Neural cell (in vitro differentiated cells): ENCODE results near the gene EHD1. TPM values are rescaled to one million over a fixed set of nuclear protein-coding genes. Genes with fewer than 3 reads are reported as not detected.

Source experiments
- H2AFZ ChIP-seq: fragments of 200-600, 300-800 bp; sonication (generic), shearing (Covaris generic); 2 replicates; pipeline ENCODE4 v1.6.0; 2014; ENCODE audit warnings: low read depth, mild to moderate bottlenecking, antibody characterized with exemption, low read length, moderate library complexity
- H3F3A ChIP-seq: fragments of 200-600 bp; shearing (Covaris generic); 2 replicates; pipeline ENCODE4 v1.6.1; 2016; ENCODE audit warnings: mild to moderate bottlenecking, moderate library complexity, mixed read lengths, antibody characterized with exemption, low read length; ENCODE audit not compliant: insufficient read depth, poor library complexity, severe bottlenecking
- H3K27ac ChIP-seq: fragments of 200-600, 300-800 bp; sonication (generic), shearing (Covaris generic); 2 replicates; pipeline ENCODE4 v1.5.1; 2014; ENCODE audit warnings: mild to moderate bottlenecking, low read length, moderate library complexity
- H3K27me3 ChIP-seq: fragments of 300-800, 200-600 bp; sonication (generic), shearing (Covaris generic); 2 replicates; pipeline ENCODE4 v1.6.0; 2014; ENCODE audit warnings: mild to moderate bottlenecking, low read depth, low read length, moderate library complexity; ENCODE audit not compliant: insufficient read depth
- H3K36me3 ChIP-seq: fragments of 300-800, 200-600 bp; sonication (generic), shearing (Covaris generic); 2 replicates; pipeline ENCODE4 v1.5.1; 2014; ENCODE audit warnings: mild to moderate bottlenecking, antibody characterized with exemption, low read length, moderate library complexity; ENCODE audit not compliant: insufficient read depth
- H3K4me2 ChIP-seq: fragments of 300-800, 200-600 bp; sonication (generic), shearing (Covaris generic); 2 replicates; pipeline ENCODE4 v1.6.0; 2014; ENCODE audit warnings: mild to moderate bottlenecking, low read length
- H3K4me3 ChIP-seq: fragments of 300-800, 200-600 bp; sonication (generic), shearing (Covaris generic); 2 replicates; pipeline ENCODE4 v1.5.1; 2014; ENCODE audit warnings: mild to moderate bottlenecking, low read length, moderate library complexity
- H3K79me2 ChIP-seq: fragments of 200-600 bp; shearing (Covaris generic); replicated peaks from 2 replicates; pipeline ENCODE4 v1.6.0; 2014; ENCODE audit warnings: mild to moderate bottlenecking, low read length, moderate library complexity; ENCODE audit not compliant: insufficient read depth
- H3K9ac ChIP-seq: fragments of 300-800, 200-600 bp; sonication (generic), shearing (Covaris generic); 2 replicates; pipeline ENCODE4 v1.6.1; 2016; ENCODE audit warnings: mild to moderate bottlenecking, low read length, mixed read lengths
- H3K9me2 ChIP-seq: fragments of 200-600 bp; shearing (Covaris generic); 2 replicates; pipeline ENCODE4 v1.6.1; 2016; ENCODE audit warnings: mild to moderate bottlenecking, low read length, mixed read lengths; ENCODE audit not compliant: insufficient read depth
- H3K9me3 ChIP-seq: fragments of 200-600, 300-800 bp; sonication (generic), shearing (Covaris generic); 2 replicates; pipeline ENCODE4 v1.6.1; 2016; ENCODE audit warnings: mild to moderate bottlenecking, mixed run types, low read length, moderate library complexity, mixed read lengths
- H4K20me1 ChIP-seq: fragments of 200-600 bp; shearing (Covaris generic); 2 replicates; pipeline ENCODE4 v1.6.1; 2016; ENCODE audit warnings: mild to moderate bottlenecking, mixed run types; ENCODE audit not compliant: insufficient read depth
- EP300 ChIP-seq: fragments of 450-650 bp; conservative IDR thresholded peaks from 2 replicates; pipeline ENCODE4 v1.6.1; 2014; ENCODE audit warnings: antibody characterized with exemption, mild to moderate bottlenecking, moderate library complexity; ENCODE audit not compliant: poor library complexity, severe bottlenecking
- EZH2 ChIP-seq: fragments of 200-600, 300-800 bp; shearing (Covaris generic), sonication (generic); IDR thresholded peaks from 2 replicates; pipeline ENCODE4 v1.6.1; 2014; ENCODE audit warnings: antibody characterized with exemption, low read length, borderline replicate concordance, mild to moderate bottlenecking; ENCODE audit not compliant: insufficient read depth, poor library complexity, severe bottlenecking
- MXI1 ChIP-seq: fragments of 450-650 bp; conservative IDR thresholded peaks from 2 replicates; pipeline ENCODE4 v1.6.1; 2014; ENCODE audit warnings: antibody characterized with exemption, mild to moderate bottlenecking; ENCODE audit not compliant: poor library complexity, severe bottlenecking
- POLR2AphosphoS5 ChIP-seq: IDR thresholded peaks from 2 replicates; pipeline ENCODE4 v1.6.1; 2012
- RAD21 ChIP-seq: fragments of 450-650 bp; conservative IDR thresholded peaks from 2 replicates; pipeline ENCODE4 v1.6.1; 2014; ENCODE audit warnings: antibody characterized with exemption, mild to moderate bottlenecking, moderate library complexity
- SMC3 ChIP-seq: fragments of 450-650 bp; conservative IDR thresholded peaks from 2 replicates; pipeline ENCODE4 v1.6.1; 2014; ENCODE audit warnings: antibody characterized with exemption, mild to moderate bottlenecking, moderate library complexity; ENCODE audit not compliant: poor library complexity
- TAF1 ChIP-seq: IDR thresholded peaks from 2 replicates; pipeline ENCODE4 v1.6.1; 2012; ENCODE audit warnings: low read depth
- polyA plus RNA-seq: library from polyadenylated mRNA; depleted of rRNA; stranded (reverse); fragments of >200 nt; gene quantifications from 2 replicates; pipeline ENCODE4 v1.2.3, GENCODE V29; 2014
- TF ChIP-seq, protein P1 (sequence below): fragments of 450-650 bp; IDR thresholded peaks from 2 replicates; pipeline ENCODE4 v1.5.1; 2014; ENCODE audit warnings: antibody characterized with exemption, mild to moderate bottlenecking, moderate library complexity; ENCODE audit not compliant: poor library complexity, severe bottlenecking
- TF ChIP-seq, protein P2 (sequence below): IDR thresholded peaks from 2 replicates; pipeline ENCODE4 v1.6.1; 2012; ENCODE audit warnings: borderline replicate concordance

Gene EHD1
- polyA plus RNA-seq, 1 donor from 2014 or later = 26.4 TPM

DNA sequence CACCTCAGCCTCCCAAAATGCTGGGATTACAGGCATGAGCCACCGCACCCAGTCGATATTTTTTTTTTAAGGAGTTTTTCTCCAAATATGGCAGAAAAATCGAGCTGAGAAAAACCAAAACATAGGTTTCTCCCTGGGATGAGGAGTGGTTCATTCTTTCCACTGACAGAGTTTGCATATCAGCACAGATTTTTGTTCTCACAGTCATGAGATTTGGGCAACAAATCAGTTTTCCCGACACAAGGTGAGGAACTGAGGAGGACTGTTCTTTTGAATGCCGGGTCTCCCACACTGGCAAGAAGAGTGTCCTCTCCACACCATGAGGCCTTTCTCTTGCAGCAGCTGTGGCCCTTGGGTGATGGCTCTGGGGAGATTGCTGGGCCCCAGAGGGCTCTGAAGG is 3.8 kb upstream of the EHD1 start:
- H3K27ac ChIP-seq = no peak overlapping the region
- H3K9me3 ChIP-seq = no peaks in the 10 kb centered on the region
- peaks cover 9% of the 10 kb centered on the region for H3K79me2 ChIP-seq
- TF ChIP-seq TAF1 (no peak), SMC3 (no peak), EP300 (no peak), POLR2AphosphoS5 (no peak), EZH2 (no peak), RAD21 (no peak), MXI1 (no peak)
- TF ChIP-seq, protein P1, sequence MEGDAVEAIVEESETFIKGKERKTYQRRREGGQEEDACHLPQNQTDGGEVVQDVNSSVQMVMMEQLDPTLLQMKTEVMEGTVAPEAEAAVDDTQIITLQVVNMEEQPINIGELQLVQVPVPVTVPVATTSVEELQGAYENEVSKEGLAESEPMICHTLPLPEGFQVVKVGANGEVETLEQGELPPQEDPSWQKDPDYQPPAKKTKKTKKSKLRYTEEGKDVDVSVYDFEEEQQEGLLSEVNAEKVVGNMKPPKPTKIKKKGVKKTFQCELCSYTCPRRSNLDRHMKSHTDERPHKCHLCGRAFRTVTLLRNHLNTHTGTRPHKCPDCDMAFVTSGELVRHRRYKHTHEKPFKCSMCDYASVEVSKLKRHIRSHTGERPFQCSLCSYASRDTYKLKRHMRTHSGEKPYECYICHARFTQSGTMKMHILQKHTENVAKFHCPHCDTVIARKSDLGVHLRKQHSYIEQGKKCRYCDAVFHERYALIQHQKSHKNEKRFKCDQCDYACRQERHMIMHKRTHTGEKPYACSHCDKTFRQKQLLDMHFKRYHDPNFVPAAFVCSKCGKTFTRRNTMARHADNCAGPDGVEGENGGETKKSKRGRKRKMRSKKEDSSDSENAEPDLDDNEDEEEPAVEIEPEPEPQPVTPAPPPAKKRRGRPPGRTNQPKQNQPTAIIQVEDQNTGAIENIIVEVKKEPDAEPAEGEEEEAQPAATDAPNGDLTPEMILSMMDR = no peak
- TF ChIP-seq, protein P2, sequence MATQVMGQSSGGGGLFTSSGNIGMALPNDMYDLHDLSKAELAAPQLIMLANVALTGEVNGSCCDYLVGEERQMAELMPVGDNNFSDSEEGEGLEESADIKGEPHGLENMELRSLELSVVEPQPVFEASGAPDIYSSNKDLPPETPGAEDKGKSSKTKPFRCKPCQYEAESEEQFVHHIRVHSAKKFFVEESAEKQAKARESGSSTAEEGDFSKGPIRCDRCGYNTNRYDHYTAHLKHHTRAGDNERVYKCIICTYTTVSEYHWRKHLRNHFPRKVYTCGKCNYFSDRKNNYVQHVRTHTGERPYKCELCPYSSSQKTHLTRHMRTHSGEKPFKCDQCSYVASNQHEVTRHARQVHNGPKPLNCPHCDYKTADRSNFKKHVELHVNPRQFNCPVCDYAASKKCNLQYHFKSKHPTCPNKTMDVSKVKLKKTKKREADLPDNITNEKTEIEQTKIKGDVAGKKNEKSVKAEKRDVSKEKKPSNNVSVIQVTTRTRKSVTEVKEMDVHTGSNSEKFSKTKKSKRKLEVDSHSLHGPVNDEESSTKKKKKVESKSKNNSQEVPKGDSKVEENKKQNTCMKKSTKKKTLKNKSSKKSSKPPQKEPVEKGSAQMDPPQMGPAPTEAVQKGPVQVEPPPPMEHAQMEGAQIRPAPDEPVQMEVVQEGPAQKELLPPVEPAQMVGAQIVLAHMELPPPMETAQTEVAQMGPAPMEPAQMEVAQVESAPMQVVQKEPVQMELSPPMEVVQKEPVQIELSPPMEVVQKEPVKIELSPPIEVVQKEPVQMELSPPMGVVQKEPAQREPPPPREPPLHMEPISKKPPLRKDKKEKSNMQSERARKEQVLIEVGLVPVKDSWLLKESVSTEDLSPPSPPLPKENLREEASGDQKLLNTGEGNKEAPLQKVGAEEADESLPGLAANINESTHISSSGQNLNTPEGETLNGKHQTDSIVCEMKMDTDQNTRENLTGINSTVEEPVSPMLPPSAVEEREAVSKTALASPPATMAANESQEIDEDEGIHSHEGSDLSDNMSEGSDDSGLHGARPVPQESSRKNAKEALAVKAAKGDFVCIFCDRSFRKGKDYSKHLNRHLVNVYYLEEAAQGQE = no peak
- no peak overlapping the region for H3K9ac ChIP-seq
- H3K4me3 ChIP-seq = no peak overlapping the region
- H3F3A ChIP-seq = no peaks in the 10 kb centered on the region
- no peak overlapping the region for H2AFZ ChIP-seq
- no peak overlapping the region for H3K4me2 ChIP-seq
- H3K9me2 ChIP-seq = no peaks in the 10 kb centered on the region
- H3K36me3 ChIP-seq = no peaks in the 10 kb centered on the region
- no peaks in the 10 kb centered on the region for H3K27me3 ChIP-seq
- no peaks in the 10 kb centered on the region for H4K20me1 ChIP-seq

DNA sequence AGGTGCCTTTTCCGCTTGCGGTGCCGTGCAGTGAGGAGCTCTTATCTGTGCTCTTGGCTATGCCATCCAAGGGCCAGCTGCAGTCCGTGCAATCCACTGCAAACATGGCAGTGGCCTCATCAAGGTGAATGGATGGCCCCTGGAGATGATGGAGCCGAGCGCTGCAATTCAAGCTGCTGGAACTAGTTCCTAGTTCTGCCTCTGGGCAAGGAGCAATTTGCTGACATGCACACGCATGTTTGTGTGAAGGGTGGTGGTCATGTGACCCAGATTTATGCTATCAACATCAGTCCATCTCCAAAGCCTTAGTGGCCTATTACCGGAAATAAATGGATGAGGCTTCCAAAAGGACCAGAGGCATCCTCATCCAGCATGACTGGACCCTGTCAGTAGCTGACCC is 3.1 kb upstream of the EHD1 start:
- no peak overlapping the region for H3K4me2 ChIP-seq
- TF ChIP-seq EZH2 (no peak), SMC3 (no peak), MXI1 (no peak), EP300 (no peak), POLR2AphosphoS5 (no peak)
- TF ChIP-seq, protein P2 = no peak
- TF ChIP-seq, protein P1 = no peak
- H3K36me3 ChIP-seq = no peaks in the 10 kb centered on the region
- no peak overlapping the region for H2AFZ ChIP-seq
- no peak overlapping the region for H3K9ac ChIP-seq
- H3F3A ChIP-seq = no peaks in the 10 kb centered on the region
- no peaks in the 10 kb centered on the region for H3K9me2 ChIP-seq
- H3K27ac ChIP-seq = no peak overlapping the region
- H3K4me3 ChIP-seq = no peak overlapping the region
- no peaks in the 10 kb centered on the region for H3K9me3 ChIP-seq
- H3K79me2 ChIP-seq = peaks cover 17% of the 10 kb centered on the region
- H4K20me1 ChIP-seq = no peaks in the 10 kb centered on the region
- no peaks in the 10 kb centered on the region for H3K27me3 ChIP-seq
